ENCODE data around the gene MYO1E.
"Not testable (repeated sequence)": the region's sequence is repeated elsewhere in the genome, so short reads cannot be mapped to it uniquely, and the experiment has no call there.

MYO1E gene

DNA sequence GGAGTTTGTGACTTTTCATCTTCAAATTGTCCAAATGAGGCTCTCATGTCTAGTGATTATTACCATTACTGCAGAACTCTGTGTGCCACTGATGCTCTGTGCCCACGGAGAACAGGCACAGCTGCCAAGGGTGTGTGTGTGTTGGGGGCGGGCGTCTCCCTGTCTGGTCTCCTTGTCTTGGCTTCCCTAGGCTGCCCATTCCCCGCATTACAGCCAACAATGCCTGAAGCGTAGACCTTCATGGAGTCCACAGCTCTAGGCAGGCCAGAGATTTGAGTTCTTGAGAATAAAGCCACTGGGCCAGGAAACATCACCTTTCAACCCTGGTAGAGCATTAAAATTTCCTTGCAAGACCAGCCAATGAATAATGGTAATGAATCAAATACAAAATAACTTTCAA lies 225.0 kb downstream of the MYO1E start:
- TF ChIP-seq ZNF274 (IDR thresholded peaks at IDR 0.05; ENCODE audit: low read depth, low read length): no peak
- H3K4me3 ChIP-seq (ENCODE audit: low read length): no peak overlapping the region

DNA sequence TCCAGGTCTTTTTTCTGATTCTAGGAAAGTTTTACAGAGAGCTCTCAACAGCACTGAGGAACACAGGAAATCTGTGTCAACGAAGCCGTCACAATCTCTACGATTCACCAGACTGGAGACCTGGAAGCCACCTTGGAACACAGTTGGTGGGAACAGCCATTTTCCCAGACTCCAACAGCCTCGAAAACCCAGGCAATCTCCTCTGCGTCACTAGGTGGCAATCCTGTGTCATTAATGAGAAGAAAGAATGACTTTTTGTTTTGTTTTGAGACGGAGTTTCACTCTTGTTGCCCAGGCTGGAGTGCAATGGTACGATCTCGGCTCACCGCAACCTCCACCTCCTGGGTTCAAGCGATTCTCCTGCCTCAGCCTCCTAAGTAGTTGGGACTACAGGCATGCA lies 228.1 kb downstream of the MYO1E start:
- H3K4me3 ChIP-seq (ENCODE audit: low read length): not testable (repeated sequence)

DNA sequence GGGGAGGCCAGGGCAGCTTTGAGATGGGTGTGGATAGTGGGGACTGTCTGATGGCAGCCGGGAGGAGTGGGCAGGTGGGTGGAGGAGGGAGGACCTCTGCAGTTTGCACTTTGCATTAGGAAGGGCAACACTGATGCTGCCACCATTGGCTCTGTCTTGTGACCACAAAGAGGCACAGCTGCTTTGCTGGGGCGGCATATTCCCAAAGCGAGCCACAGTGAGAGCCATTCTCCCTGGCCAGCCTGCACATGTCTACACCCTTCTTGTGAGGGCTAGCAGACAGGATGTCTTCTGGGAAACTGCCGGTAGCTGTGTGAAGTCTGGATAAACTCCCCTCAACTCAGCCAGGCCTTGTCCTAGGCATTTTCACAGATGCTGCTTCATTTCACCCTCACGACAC lies 229.4 kb downstream of the MYO1E start:
- no peak for TF ChIP-seq ZNF274 (IDR thresholded peaks at IDR 0.05; ENCODE audit: low read depth, low read length)
- no peak overlapping the region for H3K4me3 ChIP-seq (ENCODE audit: low read length)

DNA sequence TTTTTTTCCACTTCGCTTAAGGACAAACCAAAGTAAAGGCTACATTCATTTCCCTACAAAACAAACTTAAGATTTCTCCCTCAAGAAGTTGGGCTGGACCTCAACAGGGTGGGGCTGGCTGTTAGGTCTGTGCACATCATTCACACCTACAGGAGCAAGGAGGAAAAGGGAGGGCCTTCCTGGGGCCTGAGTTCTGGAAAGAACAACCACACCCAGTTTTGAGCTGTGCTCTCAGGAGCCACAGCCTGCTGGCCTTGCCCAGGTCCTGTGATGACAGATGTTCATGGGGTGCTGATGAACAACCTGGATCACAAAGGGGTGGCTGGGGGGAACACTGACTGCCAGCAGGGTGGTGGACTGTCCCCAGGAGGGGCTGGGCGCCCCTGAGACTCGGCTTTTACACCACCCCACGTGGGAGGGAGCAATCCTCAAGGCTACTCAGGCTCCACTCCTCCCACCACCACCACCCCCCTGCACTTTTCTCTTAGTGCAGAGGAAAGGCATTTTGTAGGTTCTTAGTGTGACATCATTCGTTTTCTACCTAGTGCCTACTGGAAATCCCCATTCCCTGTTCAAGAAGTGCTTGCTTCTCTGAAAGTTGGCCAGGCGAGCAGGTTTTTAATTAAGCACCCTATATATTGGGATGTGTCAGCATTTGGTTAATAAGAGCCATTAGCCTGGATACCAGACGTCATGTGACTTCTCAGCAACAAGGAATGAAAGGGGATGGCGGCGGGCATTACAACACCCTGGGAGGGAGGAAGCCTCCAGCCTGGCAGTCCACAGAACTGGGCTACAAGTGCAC lies 232.0 kb downstream of the MYO1E start:
- TF ChIP-seq ZNF274 (IDR thresholded peaks at IDR 0.05; ENCODE audit: low read depth, low read length): no peak

DNA sequence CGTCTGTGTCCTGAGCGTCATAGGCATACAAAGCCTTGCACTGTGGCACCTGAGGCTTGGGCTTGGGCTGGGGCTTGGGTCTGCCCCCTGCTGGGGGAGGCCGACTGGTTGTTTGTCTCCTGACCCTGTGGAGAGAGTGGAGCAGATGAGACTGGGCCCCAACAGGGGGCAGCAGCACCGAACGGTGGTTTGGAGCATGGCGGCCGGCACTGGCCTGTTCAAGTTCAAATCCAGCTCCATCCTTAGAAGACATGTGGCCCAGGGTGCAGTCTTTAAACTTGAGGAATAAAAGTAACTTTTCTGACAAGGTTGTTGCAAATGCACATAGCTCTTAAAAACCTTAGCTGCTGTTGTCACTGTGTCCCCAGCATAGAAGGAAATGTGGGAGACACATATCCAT lies 234.4 kb downstream of the MYO1E start:
- no peak overlapping the region for H3K4me3 ChIP-seq (ENCODE audit: low read length)
- TF ChIP-seq ZNF274 (IDR thresholded peaks at IDR 0.05; ENCODE audit: low read depth, low read length): no peak

More for the DNA sequence above, 232.0 kb downstream of the MYO1E start:
- no peak overlapping the region for H3K4me3 ChIP-seq (ENCODE audit: low read length)

DNA sequence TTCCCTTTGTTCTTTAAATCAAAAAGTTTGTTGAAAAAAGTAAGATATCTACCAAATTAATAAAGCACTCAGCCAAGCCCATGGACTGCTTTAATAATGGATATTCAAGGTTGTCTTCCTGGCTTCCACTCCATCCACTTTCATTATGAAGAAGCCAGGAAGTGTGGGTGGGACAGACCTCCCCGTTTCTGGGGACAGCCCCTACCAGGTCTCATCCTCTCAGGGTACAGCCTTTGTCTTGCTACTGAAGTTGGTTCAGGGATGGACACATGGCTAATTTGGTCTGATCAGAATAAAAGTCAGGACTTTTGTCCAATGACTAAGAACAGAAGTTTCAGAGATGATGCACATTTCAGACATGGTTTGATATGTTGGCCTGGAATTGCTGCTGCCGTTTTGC lies 235.1 kb downstream of the MYO1E start:
- H3K4me3 ChIP-seq (ENCODE audit: low read length): no peak overlapping the region
- TF ChIP-seq ZNF274 (IDR thresholded peaks at IDR 0.05; ENCODE audit: low read depth, low read length): no peak

DNA sequence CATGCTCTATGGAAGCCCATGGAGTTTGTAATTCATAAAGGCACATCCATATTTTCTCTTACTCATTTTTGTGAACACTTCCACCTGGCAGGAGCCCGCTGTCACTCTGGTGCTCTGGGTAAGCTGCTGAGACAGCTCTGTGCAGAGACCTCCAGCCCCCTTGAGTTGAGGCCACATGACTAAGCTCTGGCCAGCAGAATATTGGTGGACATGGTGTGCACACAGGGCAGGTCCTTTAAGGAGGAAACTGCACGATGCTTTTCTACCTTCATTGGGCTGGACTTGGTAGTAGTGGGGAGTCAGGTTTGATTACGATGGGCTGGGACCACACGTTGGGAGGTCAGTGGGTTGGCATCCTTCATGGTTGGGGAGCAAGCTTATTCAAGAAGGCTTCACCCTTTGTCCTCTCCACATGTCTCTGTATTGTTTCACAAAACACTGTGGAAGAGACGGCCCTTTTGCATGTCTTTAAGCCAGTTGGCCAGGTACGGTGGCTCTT lies 238.7 kb downstream of the MYO1E start:
- TF ChIP-seq ZNF274 (IDR thresholded peaks at IDR 0.05; ENCODE audit: low read depth, low read length): no peak
- H3K4me3 ChIP-seq (ENCODE audit: low read length): no peak overlapping the region

DNA sequence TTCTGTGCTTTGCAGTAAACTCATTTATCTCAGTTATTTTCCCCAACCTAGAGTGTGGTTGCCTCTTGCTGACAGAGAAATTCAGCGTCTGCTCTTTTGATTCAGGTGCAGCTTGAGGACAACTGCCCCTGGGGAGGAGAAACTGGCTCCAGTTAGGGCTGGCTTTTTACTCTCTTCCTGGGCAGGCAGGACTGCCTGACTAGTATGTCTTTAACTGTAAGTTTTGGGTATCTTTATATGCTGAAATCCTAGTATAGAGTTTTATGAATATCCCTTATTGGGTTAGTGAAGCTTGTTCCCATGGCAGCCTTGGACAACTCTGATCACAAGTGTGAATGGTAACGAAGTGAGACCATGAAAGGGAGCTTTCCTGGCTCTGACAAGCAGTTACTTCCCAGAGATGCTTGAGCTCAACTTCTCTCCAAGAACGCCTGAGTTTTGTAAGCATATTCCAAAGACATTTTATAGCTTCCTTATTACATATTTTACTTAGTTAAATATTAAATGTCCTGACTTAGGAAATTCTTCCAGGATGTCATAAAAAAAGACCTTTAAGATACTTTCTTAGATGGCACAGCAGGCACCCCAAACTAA lies 240.6 kb downstream of the MYO1E start:
- no peak for TF ChIP-seq ZNF274 (IDR thresholded peaks at IDR 0.05; ENCODE audit: low read depth, low read length)
- no peak overlapping the region for H3K4me3 ChIP-seq (ENCODE audit: low read length)

DNA sequence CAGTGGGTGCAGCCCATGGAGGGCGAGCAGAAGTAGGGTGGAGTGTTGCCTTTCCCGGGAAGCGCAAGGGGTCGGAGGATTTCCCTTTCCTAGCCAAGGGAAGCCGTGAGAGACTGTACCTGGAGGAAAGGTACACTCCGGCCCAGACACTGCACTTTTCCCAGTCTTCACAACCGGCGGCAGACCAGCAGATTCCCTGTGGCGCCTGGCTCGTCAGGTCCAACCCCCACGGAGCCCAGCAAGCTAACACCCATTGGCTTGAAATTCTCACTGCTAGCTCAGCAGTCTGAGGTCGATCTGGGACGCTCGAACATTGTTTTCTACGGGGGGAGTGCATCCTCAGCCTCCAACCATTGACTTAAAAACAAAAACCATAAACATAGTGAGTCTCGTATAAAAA lies 241.2 kb downstream of the MYO1E start:
- TF ChIP-seq ZNF274 (IDR thresholded peaks at IDR 0.05; ENCODE audit: low read depth, low read length): no peak
- H3K4me3 ChIP-seq (ENCODE audit: low read length): no peak overlapping the region

DNA sequence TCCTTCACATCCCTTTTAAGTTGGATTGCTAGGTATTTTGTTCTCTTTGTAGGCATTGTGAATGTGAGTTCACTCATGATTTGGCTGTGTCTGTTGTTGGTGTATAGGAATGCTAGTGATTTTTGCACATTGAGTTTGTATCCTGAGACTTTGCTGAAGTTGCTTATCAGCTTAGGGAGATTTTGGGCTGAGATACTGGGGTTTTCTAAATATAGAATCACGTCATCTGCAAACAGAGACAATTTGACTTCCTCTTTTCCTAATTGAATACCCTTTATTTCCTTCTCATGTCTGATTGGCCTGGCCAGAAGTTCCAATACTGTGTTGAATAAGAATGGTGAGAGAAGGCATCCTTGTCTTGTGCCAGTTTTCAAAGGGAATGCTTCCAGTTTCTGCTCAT lies 245.4 kb downstream of the MYO1E start:
- H3K4me3 ChIP-seq (ENCODE audit: low read length): not testable (repeated sequence)

DNA sequence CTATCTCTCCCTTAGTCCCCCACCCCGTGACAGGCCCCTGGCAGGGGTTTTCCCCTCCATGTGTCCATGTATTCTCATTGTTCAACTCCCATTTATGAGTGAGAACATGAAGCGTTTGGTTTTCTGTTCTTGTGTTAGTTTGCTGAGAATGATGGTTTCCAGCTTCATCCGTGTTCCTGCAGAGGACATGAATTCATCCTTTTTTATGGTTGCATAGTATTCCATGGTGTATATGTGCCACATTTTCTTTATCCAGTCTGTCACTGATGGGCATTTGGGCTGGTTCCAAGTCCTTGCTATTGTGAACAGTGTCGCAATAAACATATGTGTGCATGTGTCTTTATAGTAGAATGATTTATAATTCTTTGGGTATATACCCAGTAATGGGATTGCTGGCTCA lies 247.0 kb downstream of the MYO1E start:
- not testable (repeated sequence) for H3K4me3 ChIP-seq (ENCODE audit: low read length)

DNA sequence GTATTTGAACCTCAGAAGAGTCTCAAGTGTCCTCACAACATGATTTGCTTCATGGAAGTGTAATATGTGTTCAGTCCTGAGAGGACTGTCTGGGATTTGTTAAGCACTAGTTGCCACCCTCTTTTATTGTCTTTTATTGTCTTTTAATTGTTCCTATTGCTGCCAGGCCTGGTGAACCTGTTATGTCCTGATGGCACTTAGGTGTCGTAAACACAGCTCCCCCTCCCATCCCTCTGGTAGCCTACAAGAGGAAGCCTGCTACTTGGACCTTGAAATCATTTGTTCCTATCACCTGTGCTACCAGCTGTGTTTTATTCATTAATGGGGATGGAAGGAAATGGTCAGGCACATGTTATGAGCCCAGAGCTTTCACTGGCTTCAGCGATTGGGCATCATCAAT lies 248.4 kb downstream of the MYO1E start:
- no peak overlapping the region for H3K4me3 ChIP-seq (ENCODE audit: low read length)
- no peak for TF ChIP-seq ZNF274 (IDR thresholded peaks at IDR 0.05; ENCODE audit: low read depth, low read length)

DNA sequence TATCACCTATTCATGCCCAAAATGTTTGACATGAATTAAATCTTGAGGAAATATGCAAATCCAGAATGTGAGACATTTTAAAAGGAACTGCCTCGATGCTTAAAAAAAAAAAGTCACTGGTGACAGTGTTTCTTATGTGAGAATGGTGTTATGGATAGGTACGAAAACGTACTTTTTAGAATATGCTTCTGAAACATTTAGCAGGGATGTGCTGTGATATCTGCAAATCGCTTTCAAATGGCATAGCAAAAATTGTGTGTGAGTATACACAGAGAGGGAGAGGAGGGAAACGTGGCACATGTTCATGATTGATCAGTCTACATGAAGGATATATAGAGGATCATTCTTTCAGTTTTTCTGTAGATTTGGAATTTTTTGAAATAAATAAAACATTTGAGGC lies 251.7 kb downstream of the MYO1E start:
- no peak overlapping the region for H3K4me3 ChIP-seq (ENCODE audit: low read length)
- no peak for TF ChIP-seq ZNF274 (IDR thresholded peaks at IDR 0.05; ENCODE audit: low read depth, low read length)

DNA sequence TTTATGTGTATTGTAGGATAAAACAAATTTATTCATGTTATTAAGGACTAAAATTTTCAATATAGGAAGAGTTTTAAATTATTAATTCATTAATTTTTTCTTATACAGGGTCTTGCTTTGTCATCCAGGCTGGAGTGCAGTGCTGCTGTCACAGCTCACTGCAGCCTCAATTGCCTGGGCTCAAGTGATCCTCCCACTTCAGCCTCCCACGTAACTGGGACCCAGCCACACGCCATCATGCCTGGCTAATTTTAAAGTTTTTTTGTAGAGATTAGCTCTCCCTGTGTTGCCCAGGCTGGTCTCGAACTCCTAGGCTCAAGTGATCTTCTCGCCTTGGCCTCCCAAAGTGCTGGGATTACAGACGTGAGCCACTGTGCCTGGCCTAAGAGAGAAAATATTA lies 253.0 kb downstream of the MYO1E start:
- TF ChIP-seq ZNF274 (IDR thresholded peaks at IDR 0.05; ENCODE audit: low read depth, low read length): no peak
- no peak overlapping the region for H3K4me3 ChIP-seq (ENCODE audit: low read length)

DNA sequence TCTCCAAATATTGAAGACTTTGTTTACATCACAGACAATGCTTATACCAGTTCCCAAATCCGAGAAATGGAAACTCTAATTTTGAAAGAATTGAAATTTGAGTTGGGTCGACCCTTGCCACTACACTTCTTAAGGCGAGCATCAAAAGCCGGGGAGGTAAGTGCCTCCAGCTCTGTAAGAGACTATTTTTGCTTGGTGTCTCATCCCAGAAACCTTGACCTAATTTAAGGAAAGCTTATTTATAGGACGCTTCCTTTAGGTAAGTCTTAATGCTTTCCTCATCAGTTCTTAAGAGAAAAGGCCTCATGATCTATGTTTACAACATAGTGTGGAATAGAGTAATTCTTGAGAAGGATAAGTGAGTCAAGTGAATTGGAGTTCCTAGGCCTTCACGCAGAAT lies 255.9 kb downstream of the MYO1E start:
- TF ChIP-seq ZNF274 (IDR thresholded peaks at IDR 0.05; ENCODE audit: low read depth, low read length): no peak
- no peak overlapping the region for H3K4me3 ChIP-seq (ENCODE audit: low read length)

DNA sequence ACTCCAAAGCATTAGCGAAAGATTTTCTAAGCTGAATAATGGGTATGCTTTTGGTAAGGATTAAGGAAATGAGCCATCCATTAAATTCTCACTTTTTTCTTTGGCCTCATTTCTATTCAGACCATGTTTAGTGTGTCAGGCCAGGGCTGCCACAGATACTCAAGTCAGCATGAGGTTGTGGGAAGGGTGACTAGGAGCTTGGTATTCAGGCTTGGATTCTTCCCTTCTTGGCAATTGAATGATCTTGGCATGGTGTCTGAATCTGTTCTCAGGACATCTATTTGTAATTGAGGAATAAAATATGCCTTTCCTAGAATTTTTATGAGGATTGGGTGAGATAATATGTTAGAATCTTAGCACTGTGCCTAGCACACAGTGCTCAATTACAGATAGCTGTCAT lies 256.5 kb downstream of the MYO1E start:
- no peak overlapping the region for H3K4me3 ChIP-seq (ENCODE audit: low read length)
- TF ChIP-seq ZNF274 (IDR thresholded peaks at IDR 0.05; ENCODE audit: low read depth, low read length): no peak

Measured in GM08714 (cell line).